ENCODE measurements around the gene PGGT1B.
A peak's percentile ranks its signal among the peaks of the same experiment; 100 is the strongest.

Gene PGGT1B

GRCh38 chr5:115209279-115209678 lies 53.4 kb downstream of the PGGT1B start:
- H3K27me3 ChIP-seq (replicated peaks; ENCODE audit: control insufficient read depth, insufficient read depth, low read length): no peaks in the 10 kb centered on the region
- no peaks in the 10 kb centered on the region for H3K36me3 ChIP-seq (ENCODE audit: control insufficient read depth, insufficient read depth, low read length)
- peak; percentile 84 for DNase-seq (ENCODE audit: extremely low read depth, insufficient read length)
- TF ChIP-seq, protein P1, sequence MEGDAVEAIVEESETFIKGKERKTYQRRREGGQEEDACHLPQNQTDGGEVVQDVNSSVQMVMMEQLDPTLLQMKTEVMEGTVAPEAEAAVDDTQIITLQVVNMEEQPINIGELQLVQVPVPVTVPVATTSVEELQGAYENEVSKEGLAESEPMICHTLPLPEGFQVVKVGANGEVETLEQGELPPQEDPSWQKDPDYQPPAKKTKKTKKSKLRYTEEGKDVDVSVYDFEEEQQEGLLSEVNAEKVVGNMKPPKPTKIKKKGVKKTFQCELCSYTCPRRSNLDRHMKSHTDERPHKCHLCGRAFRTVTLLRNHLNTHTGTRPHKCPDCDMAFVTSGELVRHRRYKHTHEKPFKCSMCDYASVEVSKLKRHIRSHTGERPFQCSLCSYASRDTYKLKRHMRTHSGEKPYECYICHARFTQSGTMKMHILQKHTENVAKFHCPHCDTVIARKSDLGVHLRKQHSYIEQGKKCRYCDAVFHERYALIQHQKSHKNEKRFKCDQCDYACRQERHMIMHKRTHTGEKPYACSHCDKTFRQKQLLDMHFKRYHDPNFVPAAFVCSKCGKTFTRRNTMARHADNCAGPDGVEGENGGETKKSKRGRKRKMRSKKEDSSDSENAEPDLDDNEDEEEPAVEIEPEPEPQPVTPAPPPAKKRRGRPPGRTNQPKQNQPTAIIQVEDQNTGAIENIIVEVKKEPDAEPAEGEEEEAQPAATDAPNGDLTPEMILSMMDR (IDR thresholded peaks at IDR 0.05; ENCODE audit: insufficient read depth, low read length, poor library complexity, severe bottlenecking): no peak
- H3K4me3 ChIP-seq (replicated peaks; ENCODE audit: low read depth, low read length): no peak overlapping the region

GRCh38 chr5:115202952-115203351 lies 59.7 kb downstream of the PGGT1B start:
- DNase-seq (ENCODE audit: extremely low read depth, insufficient read length): no peak

GRCh38 chr5:115196161-115196560 lies 66.5 kb downstream of the PGGT1B start:
- TF ChIP-seq, protein P1 (IDR thresholded peaks at IDR 0.05; ENCODE audit: insufficient read depth, low read length, poor library complexity, severe bottlenecking): no peak
- no peak for DNase-seq (ENCODE audit: extremely low read depth, insufficient read length)
- no peak overlapping the region for H3K4me3 ChIP-seq (replicated peaks; ENCODE audit: low read depth, low read length)
- no peaks in the 10 kb centered on the region for H3K36me3 ChIP-seq (ENCODE audit: control insufficient read depth, insufficient read depth, low read length)
- H3K27me3 ChIP-seq (replicated peaks; ENCODE audit: control insufficient read depth, insufficient read depth, low read length): no peaks in the 10 kb centered on the region; the same call in 1 of the 2 replicates

More at GRCh38 chr5:115202952-115203351, 59.7 kb downstream of the PGGT1B start:
- Histone ChIP-seq H3K36me3 (ENCODE audit: control insufficient read depth, insufficient read depth, low read length) (no peaks in the 10 kb centered on the region), H3K4me3 (replicated peaks; ENCODE audit: low read depth, low read length) (no peak overlapping the region), H3K27me3 (replicated peaks; ENCODE audit: control insufficient read depth, insufficient read depth, low read length) (no peaks in the 10 kb centered on the region)
- TF ChIP-seq, protein P1 (IDR thresholded peaks at IDR 0.05; ENCODE audit: insufficient read depth, low read length, poor library complexity, severe bottlenecking): no peak

- TF ChIP-seq, protein P1 (IDR thresholded peaks at IDR 0.05; ENCODE audit: insufficient read depth, low read length, poor library complexity, severe bottlenecking): no peak
- no peak for DNase-seq (ENCODE audit: extremely low read depth, insufficient read length)
- Histone ChIP-seq H3K4me3 (replicated peaks; ENCODE audit: low read depth, low read length) (no peak overlapping the region), H3K36me3 (ENCODE audit: control insufficient read depth, insufficient read depth, low read length) (no peaks in the 10 kb centered on the region), H3K27me3 (replicated peaks; ENCODE audit: control insufficient read depth, insufficient read depth, low read length) (no peaks in the 10 kb centered on the region; the same call in 1 of the 2 replicates)
These were observed 68.0 kb downstream of the PGGT1B start for GRCh38 chr5:115194676-115195075.

DNA sequence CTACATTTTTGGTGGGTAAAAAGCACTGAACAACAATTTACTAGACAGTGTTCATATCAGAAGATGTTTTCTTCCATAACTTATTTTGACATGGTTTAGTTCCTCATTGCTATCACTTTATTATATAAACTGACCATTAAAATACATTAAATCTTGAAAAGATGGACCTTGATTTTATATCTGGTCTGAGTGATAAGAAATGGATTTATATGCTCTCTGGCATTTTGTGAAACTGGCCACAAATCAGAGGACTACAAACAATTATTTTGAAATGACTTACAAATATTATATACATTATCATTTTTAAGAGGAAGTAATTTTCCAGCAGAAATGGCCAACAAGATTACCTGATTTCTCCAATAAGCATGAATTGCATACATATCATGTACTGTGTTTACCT lies 69.4 kb downstream of the PGGT1B start:
- H3K4me3 ChIP-seq (replicated peaks; ENCODE audit: low read depth, low read length): no peak overlapping the region
- no peaks in the 10 kb centered on the region; the same call in 1 of the 2 replicates for H3K27me3 ChIP-seq (replicated peaks; ENCODE audit: control insufficient read depth, insufficient read depth, low read length)
- no peak for DNase-seq (ENCODE audit: extremely low read depth, insufficient read length)
- TF ChIP-seq, protein P1 (IDR thresholded peaks at IDR 0.05; ENCODE audit: insufficient read depth, low read length, poor library complexity, severe bottlenecking): no peak
- no peaks in the 10 kb centered on the region for H3K36me3 ChIP-seq (ENCODE audit: control insufficient read depth, insufficient read depth, low read length)

DNA sequence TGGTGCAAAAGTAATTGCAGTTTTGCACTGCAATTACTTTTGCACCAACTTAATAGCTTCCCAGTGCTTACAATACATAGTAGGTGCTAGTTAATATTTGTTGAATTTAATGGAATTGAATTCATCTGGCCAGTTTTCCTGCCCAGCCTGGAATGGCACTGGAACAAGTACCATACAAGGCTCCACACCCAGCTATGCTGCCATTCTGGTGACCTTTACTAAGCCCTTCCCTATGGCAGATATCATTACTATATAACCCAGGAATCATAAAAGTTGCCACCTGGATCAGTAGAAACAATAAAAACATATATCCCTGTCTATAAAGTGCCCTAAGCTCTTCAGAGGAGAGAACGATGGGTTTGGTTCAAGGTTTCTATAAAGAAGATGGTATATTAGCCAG lies 70.6 kb downstream of the PGGT1B start:
- no peaks in the 10 kb centered on the region for H3K36me3 ChIP-seq (ENCODE audit: control insufficient read depth, insufficient read depth, low read length)
- H3K4me3 ChIP-seq (replicated peaks; ENCODE audit: low read depth, low read length): no peak overlapping the region
- DNase-seq (ENCODE audit: extremely low read depth, insufficient read length): no peak
- TF ChIP-seq, protein P1 (IDR thresholded peaks at IDR 0.05; ENCODE audit: insufficient read depth, low read length, poor library complexity, severe bottlenecking): no peak
- no peaks in the 10 kb centered on the region; the same call in 1 of the 2 replicates for H3K27me3 ChIP-seq (replicated peaks; ENCODE audit: control insufficient read depth, insufficient read depth, low read length)
